ENCODE data around the gene DCLK1. TPM values are rescaled to one million over a fixed set of nuclear protein-coding genes. Genes with fewer than 3 reads are reported as not detected.

Gene DCLK1
- total and polyA plus RNA-seq, 10 of the 15 experiments (the other 5 are each of a cell fraction or from before 2014, with no cell fraction given), result not detected

DNA sequence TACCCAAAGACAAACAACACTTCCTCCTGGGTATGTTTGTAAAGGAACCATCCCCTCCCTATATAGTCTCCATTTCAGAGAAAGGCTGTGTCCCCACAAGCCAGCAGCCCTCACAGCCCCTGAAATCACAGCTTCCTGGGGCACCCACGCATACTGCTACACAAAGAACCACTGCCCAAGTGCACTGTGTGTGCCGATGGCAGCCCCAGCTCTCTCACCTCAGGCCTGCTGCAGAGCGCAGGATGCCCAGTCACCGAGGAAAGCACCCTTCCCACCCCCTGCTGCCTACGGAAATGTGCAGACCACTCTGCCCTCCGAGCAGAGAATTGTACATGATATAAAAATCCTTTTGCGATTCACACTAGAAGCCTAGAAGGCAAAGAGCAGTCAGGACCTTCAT lies 43.7 kb upstream of the DCLK1 start:
- Histone ChIP-seq H3K9ac (ENCODE audit: control insufficient read depth, insufficient read depth, low read length) (no peak overlapping the region), H3K4me2 (ENCODE audit: control insufficient read depth, insufficient read depth) (no peak overlapping the region), H3K36me3 (ENCODE audit: control insufficient read depth in 2 of 2, insufficient read depth in 2 of 2, low read length in 1 of 2) (no peaks in the 10 kb centered on the region), H4K20me1 (ENCODE audit: control insufficient read depth, insufficient read depth) (no peaks in the 10 kb centered on the region), H3K9me3 (replicated peaks; ENCODE audit: control insufficient read depth, insufficient read depth, low read length) (no peaks in the 10 kb centered on the region), H3K27me3 (replicated peaks in 1 of 2; ENCODE audit: control insufficient read depth in 2 of 2, insufficient read depth in 2 of 2, low read length in 1 of 2) (no peaks in the 10 kb centered on the region), H2AFZ (ENCODE audit: control insufficient read depth, low read depth, low read length) (no peak overlapping the region), H3K4me1 (ENCODE audit: control insufficient read depth, insufficient read depth, low read length) (no peaks in the 10 kb centered on the region), H3K4me3 (no peak overlapping the region), H3K79me2 (ENCODE audit: control insufficient read depth, insufficient read depth, low read length) (no peaks in the 10 kb centered on the region), H3K27ac (ENCODE audit: control insufficient read depth, insufficient read depth) (no peak overlapping the region)
- ATAC-seq, result no peak
- no peak for FAIRE-seq
- whole genome bisulfite sequencing (ENCODE audit: insufficient coverage, insufficient replicate concordance, low lambda C conversion rate, missing lambda C conversion rate), result 6% methylated on average over 7 of the region's 7 CpGs
- CTCF ChIA-PET, result no interaction called here
- POLR2A ChIA-PET, result no interaction called here
- TF ChIP-seq, protein P1, sequence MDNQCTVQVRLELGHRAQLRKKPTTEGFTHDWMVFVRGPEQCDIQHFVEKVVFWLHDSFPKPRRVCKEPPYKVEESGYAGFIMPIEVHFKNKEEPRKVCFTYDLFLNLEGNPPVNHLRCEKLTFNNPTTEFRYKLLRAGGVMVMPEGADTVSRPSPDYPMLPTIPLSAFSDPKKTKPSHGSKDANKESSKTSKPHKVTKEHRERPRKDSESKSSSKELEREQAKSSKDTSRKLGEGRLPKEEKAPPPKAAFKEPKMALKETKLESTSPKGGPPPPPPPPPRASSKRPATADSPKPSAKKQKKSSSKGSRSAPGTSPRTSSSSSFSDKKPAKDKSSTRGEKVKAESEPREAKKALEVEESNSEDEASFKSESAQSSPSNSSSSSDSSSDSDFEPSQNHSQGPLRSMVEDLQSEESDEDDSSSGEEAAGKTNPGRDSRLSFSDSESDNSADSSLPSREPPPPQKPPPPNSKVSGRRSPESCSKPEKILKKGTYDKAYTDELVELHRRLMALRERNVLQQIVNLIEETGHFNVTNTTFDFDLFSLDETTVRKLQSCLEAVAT (IDR thresholded peaks at IDR 0.05), result no peak
- TF ChIP-seq ASH2L (IDR thresholded peaks at IDR 0.05; ENCODE audit: borderline replicate concordance, low read depth), result no peak
- TF ChIP-seq SMAD1 (IDR thresholded peaks at IDR 0.05; ENCODE audit: low read depth, partially characterized antibody), result no peak
- TF ChIP-seq GATAD2B (conservative IDR thresholded peaks at IDR 0.05; ENCODE audit: low read depth), result no peak
- TF ChIP-seq LARP7 (IDR thresholded peaks at IDR 0.05), result no peak
- no peak for TF ChIP-seq ZNF384 (IDR thresholded peaks at IDR 0.05; ENCODE audit: borderline replicate concordance, low read depth, low read length)
- no peak for TF ChIP-seq YBX1 (IDR thresholded peaks at IDR 0.05)
- intact Hi-C loops (cut with micrococcal nuclease; ENCODE audit: unreplicated experiment) (no loop called here), in situ Hi-C loops (cut with MboI) (no loop called here)
- no peak for DNase-seq (ENCODE audit: low read depth, low spot score)
- BruUV-seq (replicated peaks), result no TSS peak
- SMC1A ChIA-PET (ENCODE audit: uncharacterized antibody, unreplicated experiment), result no interaction called here
- RAD21 ChIA-PET (ENCODE audit: unreplicated experiment), result no interaction called here
